Activated CD8-positive, alpha-beta T cell treated with anti-CD3 and anti-CD28 coated beads for 36 hours (primary cell): ENCODE measurements around the gene MALL. TPM values are rescaled to one million over a fixed set of nuclear protein-coding genes. Genes with fewer than 3 reads are reported as not detected.
"Not testable (repeated sequence)": the region's sequence is repeated elsewhere in the genome, so short reads cannot be mapped to it uniquely, and the experiment has no call there.

Source experiments
- ATAC-seq: fragments of 200-7000 bp; cut with Tn5 transposase; one replicate; pipeline ENCODE4 v1.10.0; 2021; ENCODE audit warnings: mild to moderate bottlenecking, moderate library complexity
- CTCF ChIA-PET: fragments of 350-600 bp; sonication (Branson Sonifier 250); formaldehyde crosslinking; loops from one replicate; lab custom pipeline; 2021; ENCODE audit warnings: antibody characterized with exemption; lab: Charles Lee
- POLR2A ChIA-PET: fragments of 350-600 bp; sonication (Branson Sonifier 250); formaldehyde crosslinking; loops from one replicate; lab custom pipeline; 2021; ENCODE audit warnings: antibody characterized with exemption; lab: Charles Lee
- DNase-seq: peaks from one replicate; pipeline ENCODE4 v3.0.0-alpha.2; 2020
- H3K27ac Mint-ChIP-seq: one replicate; pipeline ENCODE4 v1.8.0; 2021; ENCODE audit warnings: mild to moderate bottlenecking, mixed read lengths
- H3K27me3 Mint-ChIP-seq: one replicate; pipeline ENCODE4 v1.8.0; 2021; ENCODE audit warnings: mixed read lengths
- H3K36me3 Mint-ChIP-seq: one replicate; pipeline ENCODE4 v1.8.0; 2021; ENCODE audit warnings: low read depth, mixed read lengths
- H3K4me1 Mint-ChIP-seq: one replicate; pipeline ENCODE4 v1.8.0; 2021; ENCODE audit warnings: low read depth, mixed read lengths
- H3K4me3 Mint-ChIP-seq: one replicate; pipeline ENCODE4 v1.8.0; 2021; ENCODE audit warnings: mild to moderate bottlenecking, moderate library complexity, mixed read lengths
- H3K9me3 Mint-ChIP-seq: one replicate; pipeline ENCODE4 v1.8.0; 2021; ENCODE audit warnings: mixed read lengths
- CTCF ChIP-seq: fragments of 200-600 bp; IDR thresholded peaks from one replicate; pipeline ENCODE4 v1.8.0; 2022; ENCODE audit warnings: antibody characterized with exemption, mild to moderate bottlenecking
- intact Hi-C: fragments of 100-400 bp; cut with micrococcal nuclease; formaldehyde crosslinking; loops from one replicate; pipeline ENCODE4 v1.10.0; 2022
- total RNA-seq, 2 experiments: library from RNA; stranded (reverse); gene quantifications; one replicate each; pipeline ENCODE4 v1.2.3, GENCODE V29; 2021

MALL gene
- total RNA-seq, 2 experiments from 2014 or later, result not detected

GRCh38 chr2:110101280-110101844 is 14.3 kb downstream of the MALL start:
- Mint-ChIP-seq H3K27me3 (peaks cover 15% of the 10 kb centered on the region), H3K27ac (no peak overlapping the region), H3K4me1 (peaks cover 3% of the 10 kb centered on the region), H3K36me3 (no peaks in the 10 kb centered on the region), H3K4me3 (no peak overlapping the region), H3K9me3 (no peaks in the 10 kb centered on the region)
- DNase-seq (peak; percentile 10), ATAC-seq (no peak)
- CTCF ChIA-PET, result no interaction called here
- intact Hi-C loops, result no loop called here
- TF ChIP-seq CTCF, result no peak
- POLR2A ChIA-PET, result no interaction called here

GRCh38 chr2:110100880-110101279 is 14.7 kb downstream of the MALL start:
- H3K4me1 Mint-ChIP-seq, POLR2A ChIA-PET, ATAC-seq, H3K27ac Mint-ChIP-seq, H3K4me3 Mint-ChIP-seq, intact Hi-C loops, DNase-seq, CTCF ChIA-PET, H3K9me3 Mint-ChIP-seq, H3K36me3 Mint-ChIP-seq: not testable (repeated sequence)
- peaks cover 13% of the 10 kb centered on the region for H3K27me3 Mint-ChIP-seq

GRCh38 chr2:110100480-110100879 is 15.1 kb downstream of the MALL start:
- TF ChIP-seq CTCF, result no peak
- DNase-seq (no peak), ATAC-seq (no peak)
- intact Hi-C loops, result no loop called here
- peaks cover 3% of the 10 kb centered on the region for H3K4me1 Mint-ChIP-seq
- ChIA-PET CTCF (no interaction called here), POLR2A (no interaction called here)
- H3K27ac Mint-ChIP-seq, result no peak overlapping the region
- H3K36me3 Mint-ChIP-seq, result no peaks in the 10 kb centered on the region
- H3K27me3 Mint-ChIP-seq, result peaks cover 11% of the 10 kb centered on the region
- no peak overlapping the region for H3K4me3 Mint-ChIP-seq
- no peaks in the 10 kb centered on the region for H3K9me3 Mint-ChIP-seq

GRCh38 chr2:110099471-110100225 is 16.0 kb downstream of the MALL start:
- Mint-ChIP-seq H3K4me3 (no peak overlapping the region), H3K4me1 (peaks cover 3% of the 10 kb centered on the region), H3K36me3 (no peaks in the 10 kb centered on the region), H3K9me3 (no peaks in the 10 kb centered on the region), H3K27ac (no peak overlapping the region), H3K27me3 (peaks cover 7% of the 10 kb centered on the region)
- TF ChIP-seq CTCF, result no peak
- intact Hi-C loops, result no loop called here
- ChIA-PET POLR2A (no interaction called here), CTCF (no interaction called here)
- ATAC-seq (no peak), DNase-seq (no peak)

- intact Hi-C loops, result no loop called here
- H3K27me3 Mint-ChIP-seq, result peaks cover 2% of the 10 kb centered on the region
- no peak for ATAC-seq
- ChIA-PET CTCF (no interaction called here), POLR2A (no interaction called here)
- H3K9me3 Mint-ChIP-seq, result no peaks in the 10 kb centered on the region
- peaks cover 3% of the 10 kb centered on the region for H3K4me1 Mint-ChIP-seq
- DNase-seq, result no peak
- H3K27ac Mint-ChIP-seq, result no peak overlapping the region
- H3K4me3 Mint-ChIP-seq, result no peak overlapping the region
- no peak for TF ChIP-seq CTCF
- no peaks in the 10 kb centered on the region for H3K36me3 Mint-ChIP-seq
These were observed 16.6 kb downstream of the MALL start for GRCh38 chr2:110099038-110099425.
